ENCODE measurements around the gene CASS4.
"Not testable (repeated sequence)": the region's sequence is repeated elsewhere in the genome, so short reads cannot be mapped to it uniquely, and the experiment has no call there.

The CASS4 gene

GRCh38 chr20:56392881-56393482, 19.1 kb upstream of the CASS4 start:
- no peak for DNase-seq

GRCh38 chr20:56393653-56394052, 18.4 kb upstream of the CASS4 start:
- DNase-seq, result no peak

GRCh38 chr20:56395166-56395565, 16.9 kb upstream of the CASS4 start:
- no peak for DNase-seq

- no peak for DNase-seq
Measured at GRCh38 chr20:56400001-56400640, 11.9 kb upstream of the CASS4 start.

GRCh38 chr20:56403465-56403864, 8.6 kb upstream of the CASS4 start:
- DNase-seq, result no peak

- not testable (repeated sequence) for DNase-seq
Measured at GRCh38 chr20:56405356-56405755, 6.7 kb upstream of the CASS4 start.

- no peak for DNase-seq
Measured at GRCh38 chr20:56406910-56407309, 5.2 kb upstream of the CASS4 start.

- DNase-seq, result no peak
Measured at GRCh38 chr20:56409521-56409920, 2.5 kb upstream of the CASS4 start.

- DNase-seq, result no peak
Measured at GRCh38 chr20:56409956-56410355, 2.1 kb upstream of the CASS4 start.

- DNase-seq, result not testable (repeated sequence)
Measured at GRCh38 chr20:56411287-56411686, 773 bp upstream of the CASS4 start.

- DNase-seq, result no peak
Measured at GRCh38 chr20:56412473-56412790, 372 bp downstream of the CASS4 start.

- no peak for DNase-seq
Measured at GRCh38 chr20:56412949-56413348, 889 bp downstream of the CASS4 start.

GRCh38 chr20:56414842-56415765, 3.0 kb downstream of the CASS4 start:
- no peak for DNase-seq

GRCh38 chr20:56417402-56417801, 5.3 kb downstream of the CASS4 start:
- DNase-seq, result no peak

- DNase-seq, result no peak
Measured at GRCh38 chr20:56417911-56418310, 5.9 kb downstream of the CASS4 start.

- no peak for DNase-seq
Measured at GRCh38 chr20:56418385-56418861, 6.4 kb downstream of the CASS4 start.

GRCh38 chr20:56420028-56420427, 8.0 kb downstream of the CASS4 start:
- DNase-seq, result no peak

GRCh38 chr20:56420940-56421688, 9.1 kb downstream of the CASS4 start:
- no peak for DNase-seq

- DNase-seq, result no peak
Measured at GRCh38 chr20:56422076-56422823, 10.2 kb downstream of the CASS4 start.

GRCh38 chr20:56422824-56423189, 10.7 kb downstream of the CASS4 start:
- DNase-seq, result no peak

GRCh38 chr20:56423211-56423610, 11.2 kb downstream of the CASS4 start:
- DNase-seq, result no peak

GRCh38 chr20:56423886-56424285, 11.8 kb downstream of the CASS4 start:
- DNase-seq, result no peak
